ENCODE results near the gene UBE2D3.
"Not testable (repeated sequence)": the region's sequence is repeated elsewhere in the genome, so short reads cannot be mapped to it uniquely, and the experiment has no call there.

The UBE2D3 gene

GRCh38 chr4:102832105-102832504, 4.8 kb upstream of the UBE2D3 start:
- no peak for DNase-seq (ENCODE audit: low read depth in 2 of 3, low spot score in 1 of 3)

DNA sequence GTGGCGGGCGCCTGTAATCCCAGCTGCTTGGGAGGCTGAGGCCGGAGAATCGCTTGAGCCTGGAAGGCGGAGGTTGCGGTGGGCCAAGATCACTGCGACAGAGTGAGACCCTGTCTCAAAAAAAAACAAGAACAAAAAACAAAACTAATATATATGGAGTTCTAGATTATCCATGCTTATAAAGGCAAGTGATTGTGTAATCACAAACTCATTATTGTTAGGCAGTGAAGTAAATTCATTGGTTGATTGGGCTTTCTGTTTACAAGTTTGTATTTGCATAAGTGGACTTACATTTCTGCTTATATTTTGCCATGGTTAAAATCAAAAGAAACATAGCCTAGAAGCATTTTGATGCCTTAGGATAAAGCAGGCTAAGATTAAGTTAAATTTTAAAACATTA, 2.5 kb upstream of the UBE2D3 start:
- no peak for DNase-seq (ENCODE audit: low read depth in 2 of 3, low spot score in 1 of 3)

DNA sequence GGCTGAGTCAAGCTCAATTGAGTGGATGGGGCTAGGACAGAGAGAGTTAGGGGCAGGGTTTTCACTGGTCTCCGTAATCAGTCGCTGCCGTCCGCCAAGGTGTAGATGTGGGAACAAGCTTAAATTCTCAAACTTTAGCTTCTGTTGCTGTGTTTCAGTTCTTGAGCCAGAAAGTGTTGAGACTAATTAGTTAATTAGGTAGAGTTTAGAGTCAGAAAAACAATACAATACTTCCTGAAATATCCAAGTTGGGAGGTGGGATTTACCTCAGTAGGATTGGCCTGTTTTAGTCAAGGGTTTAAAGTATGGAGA, 1.1 kb upstream of the UBE2D3 start:
- no peak for DNase-seq (ENCODE audit: low read depth in 2 of 3, low spot score in 1 of 3)

GRCh38 chr4:102827674-102828496, 534 bp upstream of the UBE2D3 start:
- peak; percentile 97 to 98 (median 98) for DNase-seq (ENCODE audit: low read depth in 2 of 3, low spot score in 1 of 3)

- no peak for DNase-seq (ENCODE audit: low read depth in 2 of 3, low spot score in 1 of 3)
These were observed 1.1 kb downstream of the UBE2D3 start for GRCh38 chr4:102826105-102826889.

- DNase-seq (ENCODE audit: low read depth in 2 of 3, low spot score in 1 of 3), result peak; percentile 19 to 40 (median 24)
These were observed 1.9 kb downstream of the UBE2D3 start for GRCh38 chr4:102825261-102826091.

- no peak for DNase-seq (ENCODE audit: low read depth in 2 of 3, low spot score in 1 of 3)
These were observed 3.0 kb downstream of the UBE2D3 start for GRCh38 chr4:102824398-102824797.

DNA sequence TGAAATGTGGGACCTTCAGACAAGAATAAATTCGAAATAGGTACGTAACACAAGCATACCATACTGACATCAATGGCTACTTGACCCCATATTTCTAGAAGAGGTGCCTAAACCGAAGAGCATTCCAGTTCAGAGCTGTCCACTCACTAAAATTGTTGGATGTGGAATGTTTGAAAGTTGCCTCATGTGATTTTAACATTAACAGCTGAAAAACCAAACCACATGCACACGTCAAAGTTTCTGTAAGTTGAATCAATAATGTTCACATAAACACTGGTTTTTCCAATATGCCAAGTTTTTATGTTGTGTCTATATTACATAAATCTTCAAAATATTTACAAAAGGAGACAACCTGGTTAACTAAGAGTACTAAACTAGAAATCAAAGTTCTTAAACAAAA, 3.5 kb downstream of the UBE2D3 start:
- no peak for DNase-seq (ENCODE audit: low read depth in 2 of 3, low spot score in 1 of 3)

DNA sequence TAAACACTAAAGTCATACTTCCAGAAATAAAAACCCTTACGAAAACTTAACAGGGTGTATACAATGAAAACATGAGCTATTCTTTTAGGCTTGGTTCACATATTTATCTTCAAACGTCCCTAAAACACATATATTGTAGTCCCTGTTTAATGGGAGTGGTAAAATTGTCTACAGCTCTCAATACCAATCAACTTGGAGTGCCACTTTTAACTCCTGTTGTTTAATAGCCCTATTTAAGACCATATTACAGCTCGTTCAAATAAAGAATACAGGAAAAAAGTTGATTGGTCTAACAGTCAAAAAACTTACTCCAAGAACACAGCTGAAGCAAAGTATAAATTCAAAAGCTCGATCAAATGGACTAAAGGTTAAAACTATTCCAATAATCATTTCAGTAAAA, 3.9 kb downstream of the UBE2D3 start:
- no peak for DNase-seq (ENCODE audit: low read depth in 2 of 3, low spot score in 1 of 3)

- no peak for DNase-seq (ENCODE audit: low read depth in 2 of 3, low spot score in 1 of 3)
These were observed 7.6 kb downstream of the UBE2D3 start for GRCh38 chr4:102819588-102820365.

- not testable (repeated sequence) for DNase-seq (ENCODE audit: low read depth in 2 of 3, low spot score in 1 of 3)
These were observed 8.3 kb downstream of the UBE2D3 start for GRCh38 chr4:102819100-102819499.

DNA sequence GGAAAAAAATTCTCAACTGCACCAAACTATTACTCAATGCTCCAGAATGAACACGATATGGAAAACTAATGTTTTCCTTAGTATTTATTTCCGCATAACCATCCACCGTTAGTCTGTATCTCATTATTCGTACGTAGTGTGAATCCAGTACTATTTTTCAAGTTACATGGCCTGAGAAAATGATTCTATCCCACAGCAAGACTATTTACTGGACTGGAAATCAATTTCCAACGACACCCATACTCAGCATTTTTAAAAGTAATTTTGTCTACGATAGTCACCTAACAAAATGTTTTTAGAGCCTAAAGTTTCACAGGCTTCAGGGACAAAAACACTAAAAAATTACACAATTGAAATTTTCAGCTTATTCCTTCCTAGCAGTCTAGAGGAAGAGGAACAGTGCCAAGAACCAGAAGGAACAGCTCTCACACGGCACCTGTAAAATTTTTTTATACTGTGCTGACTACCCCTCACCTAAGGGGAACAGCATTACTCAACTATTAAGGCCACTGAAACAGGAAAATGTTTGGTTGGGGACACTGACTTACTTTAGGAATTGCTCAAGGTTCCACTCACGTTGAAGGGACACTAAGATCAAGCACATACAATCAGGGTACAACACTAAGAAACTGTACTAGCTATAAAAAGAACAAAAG, 9.6 kb downstream of the UBE2D3 start:
- no peak for DNase-seq (ENCODE audit: low read depth in 2 of 3, low spot score in 1 of 3)

DNA sequence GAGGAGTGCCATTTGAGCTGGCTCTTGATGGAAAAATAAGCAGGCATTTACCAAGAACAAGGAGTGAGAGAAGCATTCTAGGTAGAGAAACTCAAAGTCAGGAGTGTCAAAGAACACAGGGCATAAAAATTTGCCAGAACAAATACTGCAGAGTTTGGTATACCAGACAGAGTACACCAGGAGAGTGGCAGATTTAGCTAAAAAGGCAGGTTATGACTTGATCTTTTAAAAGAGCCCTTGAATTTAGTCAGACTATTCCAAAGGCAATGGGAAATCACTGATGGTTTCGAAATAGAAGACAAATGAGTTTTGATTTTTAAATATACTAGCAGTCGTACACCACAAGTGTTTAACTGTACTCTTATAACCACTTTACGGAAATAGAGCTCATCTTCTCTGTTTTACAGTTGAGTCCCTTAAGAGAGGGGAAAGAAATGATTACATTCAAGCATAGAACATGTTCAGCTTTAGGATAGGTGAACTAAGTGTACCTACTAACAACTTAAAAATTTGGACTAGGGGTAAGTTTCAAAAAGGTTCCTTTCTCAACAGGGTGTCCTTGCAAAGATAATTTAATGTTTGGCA, 10.2 kb downstream of the UBE2D3 start:
- no peak for DNase-seq (ENCODE audit: low read depth in 2 of 3, low spot score in 1 of 3)

- no peak for DNase-seq (ENCODE audit: low read depth in 2 of 3, low spot score in 1 of 3)
These were observed 11.4 kb downstream of the UBE2D3 start for GRCh38 chr4:102815981-102816380.

DNA sequence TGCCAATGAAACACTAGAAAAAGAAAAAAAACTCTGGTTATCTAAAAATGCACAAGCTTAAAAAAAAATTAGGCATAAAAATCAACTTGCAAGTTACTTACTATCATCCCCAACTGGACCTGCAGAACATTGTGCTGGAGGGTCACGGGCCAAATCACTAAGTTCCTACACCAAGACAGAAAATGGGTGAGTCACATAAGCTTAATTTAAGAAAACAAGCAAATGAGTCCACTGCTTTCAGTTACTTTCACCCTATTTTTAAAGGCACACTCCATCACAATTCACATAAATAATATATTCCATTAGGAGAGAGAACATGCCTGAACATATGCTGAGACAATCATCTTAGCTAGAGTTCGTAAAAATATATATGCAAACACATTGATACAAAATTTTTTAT, 17.7 kb downstream of the UBE2D3 start:
- no peak for DNase-seq (ENCODE audit: low read depth in 2 of 3, low spot score in 1 of 3)

DNA sequence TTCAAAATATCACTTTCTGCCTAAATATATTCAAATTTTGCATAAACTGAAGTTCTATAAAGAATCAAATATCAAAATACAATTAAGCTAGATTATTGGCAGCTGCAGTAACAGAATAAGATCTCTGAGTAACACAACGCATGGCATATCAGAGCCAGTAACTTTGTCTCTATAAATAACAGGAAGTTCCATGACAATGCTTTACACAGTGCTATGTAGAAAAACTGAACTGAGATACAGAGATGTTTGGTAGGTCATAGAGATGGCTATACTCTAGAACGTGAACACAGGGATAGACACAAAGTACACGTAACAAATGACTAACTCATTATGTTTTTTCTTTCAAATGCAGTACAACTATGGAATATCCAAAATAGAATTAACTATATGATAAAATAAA, 18.2 kb downstream of the UBE2D3 start:
- no peak for DNase-seq (ENCODE audit: low read depth in 2 of 3, low spot score in 1 of 3)

GRCh38 chr4:102808009-102808408, 19.3 kb downstream of the UBE2D3 start:
- DNase-seq (ENCODE audit: low read depth in 2 of 3, low spot score in 1 of 3), result no peak

- no peak for DNase-seq (ENCODE audit: low read depth in 2 of 3, low spot score in 1 of 3)
These were observed 20.0 kb downstream of the UBE2D3 start for GRCh38 chr4:102807345-102807744.

- no peak for DNase-seq (ENCODE audit: low read depth in 2 of 3, low spot score in 1 of 3)
These were observed 27.5 kb downstream of the UBE2D3 start for GRCh38 chr4:102799816-102800215.

DNA sequence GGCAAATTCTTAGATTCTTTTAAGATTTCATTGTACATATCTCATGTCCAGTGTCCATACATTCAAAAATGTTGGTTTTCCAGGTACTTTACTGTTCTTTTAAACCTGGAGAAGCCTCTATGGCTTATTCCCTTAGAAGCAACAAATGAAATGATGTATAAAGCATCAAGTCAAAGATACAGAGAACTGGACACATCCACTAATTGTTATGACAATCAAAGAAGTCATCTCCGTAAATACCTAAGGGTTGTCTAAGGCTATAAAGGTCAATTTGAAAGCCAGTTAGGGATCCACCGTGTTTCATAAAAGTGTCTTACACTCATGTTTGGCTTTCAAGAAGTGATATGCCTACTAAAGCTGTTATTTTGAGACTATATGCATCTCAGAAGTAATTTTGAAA, 32.4 kb downstream of the UBE2D3 start:
- DNase-seq (ENCODE audit: low read depth in 2 of 3, low spot score in 1 of 3), result no peak
